ENCODE results near the gene FAM89B. TPM values are rescaled to one million over a fixed set of nuclear protein-coding genes. Genes with fewer than 3 reads are reported as not detected.

FAM89B gene
- total and polyA plus RNA-seq, 2 of the 8 experiments (the other 6 are each of a cell fraction or from before 2014, with no cell fraction given) = 15.8 to 32.4 TPM

DNA sequence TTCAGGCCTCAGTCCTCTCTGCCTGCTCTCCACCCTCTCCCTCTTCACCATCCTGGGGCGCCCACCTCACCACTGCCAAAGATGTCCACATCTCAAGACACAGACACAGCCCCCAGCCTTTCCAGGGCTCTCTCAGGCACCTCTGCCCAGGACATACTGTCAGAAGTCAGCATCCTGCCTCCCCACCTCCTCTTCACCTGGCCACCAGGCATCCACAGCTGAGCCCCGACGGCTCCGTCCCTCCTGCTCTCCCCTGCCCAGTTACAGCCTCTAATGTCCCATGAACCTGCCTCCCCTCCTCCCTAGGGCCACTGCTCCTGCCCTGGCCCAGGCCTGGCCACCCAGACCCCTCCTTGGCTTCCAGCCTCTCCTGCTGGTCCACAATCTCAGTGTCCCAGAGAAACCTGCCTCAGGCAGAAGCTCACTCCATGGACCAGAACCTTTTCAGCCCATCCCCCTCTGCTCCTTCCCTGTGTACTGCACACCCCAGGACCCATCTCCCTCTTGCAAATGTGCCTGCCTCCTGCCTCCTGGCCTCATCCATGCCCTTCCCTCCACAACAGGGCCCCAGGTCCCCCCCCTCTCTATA lies 17.4 kb upstream of the FAM89B start (continued):
- TF ChIP-seq RBBP5 (IDR thresholded peaks at IDR 0.05; ENCODE audit: borderline replicate concordance, low read depth, low read length) = no peak
- no peak for TF ChIP-seq SRF (IDR thresholded peaks at IDR 0.05; ENCODE audit: low read depth, low read length)

All from H1 (cell line).